Adipocyte (in vitro differentiated cells): ENCODE data around the gene SMIM23.
"Not testable (repeated sequence)": the region's sequence is repeated elsewhere in the genome, so short reads cannot be mapped to it uniquely, and the experiment has no call there.

Experiments used
- DNase-seq: peaks from one replicate; pipeline ENCODE4 v3.0.0-alpha.2; 2015; ENCODE audit warnings: low read depth
- H3K27me3 ChIP-seq: replicated peaks from 2 replicates; pipeline ENCODE4 v1.7.0; 2013; ENCODE audit warnings: mild to moderate bottlenecking, low read length, moderate library complexity; ENCODE audit not compliant: control insufficient read depth, insufficient read depth
- H3K36me3 ChIP-seq: 2 replicates; pipeline ENCODE4 v1.7.0; 2013; ENCODE audit warnings: low read length, mild to moderate bottlenecking, moderate library complexity; ENCODE audit not compliant: control insufficient read depth, insufficient read depth, severe bottlenecking
- H3K4me1 ChIP-seq: 2 replicates; pipeline ENCODE4 v1.7.0; 2013; ENCODE audit warnings: mild to moderate bottlenecking, low read length, moderate library complexity; ENCODE audit not compliant: control insufficient read depth, insufficient read depth
- H3K4me3 ChIP-seq: 2 replicates; pipeline ENCODE4 v1.7.0; 2013; ENCODE audit warnings: mild to moderate bottlenecking, low read length, moderate library complexity
- H3K9ac ChIP-seq: 2 replicates; pipeline ENCODE4 v1.7.0; 2013; ENCODE audit warnings: mild to moderate bottlenecking, low read length, moderate library complexity
- H3K9me3 ChIP-seq: 2 replicates; pipeline ENCODE4 v1.7.0; 2013; ENCODE audit warnings: mild to moderate bottlenecking, low read length, moderate library complexity; ENCODE audit not compliant: control insufficient read depth

The SMIM23 gene

GRCh38 chr5:171774418-171774817, 11.2 kb upstream of the SMIM23 start:
- H3K27me3 ChIP-seq = peaks cover 3% of the 10 kb centered on the region
- no peak for DNase-seq
- peaks cover 6% of the 10 kb centered on the region for H3K4me1 ChIP-seq
- peaks cover 5% of the 10 kb centered on the region for H3K9me3 ChIP-seq
- no peak overlapping the region for H3K9ac ChIP-seq
- no peaks in the 10 kb centered on the region for H3K36me3 ChIP-seq
- H3K4me3 ChIP-seq = no peak overlapping the region

- Histone ChIP-seq H3K27me3 (peaks cover 3% of the 10 kb centered on the region), H3K4me1 (peaks cover 6% of the 10 kb centered on the region), H3K4me3 (no peak overlapping the region), H3K9me3 (peaks cover 5% of the 10 kb centered on the region), H3K9ac (no peak overlapping the region), H3K36me3 (no peaks in the 10 kb centered on the region)
- no peak for DNase-seq
Measured at GRCh38 chr5:171776213-171776612, 9.4 kb upstream of the SMIM23 start.

- no peak for DNase-seq
- Histone ChIP-seq H3K36me3 (no peaks in the 10 kb centered on the region), H3K4me1 (peaks cover 6% of the 10 kb centered on the region), H3K9ac (no peak overlapping the region), H3K9me3 (peaks cover 5% of the 10 kb centered on the region), H3K4me3 (no peak overlapping the region), H3K27me3 (peaks cover 3% of the 10 kb centered on the region)
Measured at GRCh38 chr5:171776770-171777759, 8.6 kb upstream of the SMIM23 start.

- not testable (repeated sequence) for H3K9ac ChIP-seq, H3K27me3 ChIP-seq, H3K36me3 ChIP-seq, H3K4me3 ChIP-seq, H3K9me3 ChIP-seq, DNase-seq
- H3K4me1 ChIP-seq = peaks cover 20% of the 10 kb centered on the region
Measured at GRCh38 chr5:171781744-171782143, 3.9 kb upstream of the SMIM23 start.

GRCh38 chr5:171782332-171782966, 3.2 kb upstream of the SMIM23 start:
- no peak for DNase-seq
- Histone ChIP-seq H3K9me3 (peaks cover 5% of the 10 kb centered on the region), H3K4me3 (no peak overlapping the region), H3K4me1 (peaks cover 16% of the 10 kb centered on the region), H3K36me3 (no peaks in the 10 kb centered on the region), H3K27me3 (peaks cover 3% of the 10 kb centered on the region), H3K9ac (no peak overlapping the region)

GRCh38 chr5:171783051-171783450, 2.6 kb upstream of the SMIM23 start:
- Histone ChIP-seq H3K4me3 (no peak overlapping the region), H3K4me1 (peaks cover 13% of the 10 kb centered on the region)

GRCh38 chr5:171789353-171789752, 3.7 kb downstream of the SMIM23 start:
- Histone ChIP-seq H3K4me1 (no peaks in the 10 kb centered on the region), H3K27me3 (peaks cover 10% of the 10 kb centered on the region), H3K36me3 (no peaks in the 10 kb centered on the region), H3K9ac (no peak overlapping the region), H3K9me3 (no peaks in the 10 kb centered on the region), H3K4me3 (no peak overlapping the region)
- DNase-seq = no peak

More at GRCh38 chr5:171783051-171783450, 2.6 kb upstream of the SMIM23 start:
- Histone ChIP-seq H3K9ac (no peak overlapping the region), H3K27me3 (peaks cover 3% of the 10 kb centered on the region), H3K36me3 (no peaks in the 10 kb centered on the region), H3K9me3 (peaks cover 5% of the 10 kb centered on the region)
- peak; percentile 66 for DNase-seq

GRCh38 chr5:171790408-171790807, 4.8 kb downstream of the SMIM23 start:
- Histone ChIP-seq H3K36me3 (no peaks in the 10 kb centered on the region), H3K4me1 (no peaks in the 10 kb centered on the region), H3K9ac (no peak overlapping the region), H3K9me3 (no peaks in the 10 kb centered on the region), H3K4me3 (no peak overlapping the region), H3K27me3 (peaks cover 10% of the 10 kb centered on the region)
- DNase-seq = no peak

GRCh38 chr5:171794470-171794960, 8.9 kb downstream of the SMIM23 start:
- no peak for DNase-seq
- no peak overlapping the region for H3K9ac ChIP-seq
- H3K9me3 ChIP-seq = no peaks in the 10 kb centered on the region

GRCh38 chr5:171795381-171795780, 9.8 kb downstream of the SMIM23 start:
- Histone ChIP-seq H3K9me3 (no peaks in the 10 kb centered on the region), H3K27me3 (peaks cover 10% of the 10 kb centered on the region), H3K4me3 (no peak overlapping the region), H3K4me1 (no peaks in the 10 kb centered on the region), H3K36me3 (no peaks in the 10 kb centered on the region), H3K9ac (no peak overlapping the region)
- DNase-seq = no peak

More at GRCh38 chr5:171794470-171794960, 8.9 kb downstream of the SMIM23 start:
- Histone ChIP-seq H3K4me3 (no peak overlapping the region), H3K4me1 (no peaks in the 10 kb centered on the region), H3K27me3 (peaks cover 16% of the 10 kb centered on the region), H3K36me3 (no peaks in the 10 kb centered on the region)

- Histone ChIP-seq H3K27me3 (peaks cover 6% of the 10 kb centered on the region), H3K9ac (no peak overlapping the region), H3K4me3 (no peak overlapping the region), H3K36me3 (no peaks in the 10 kb centered on the region), H3K4me1 (no peaks in the 10 kb centered on the region), H3K9me3 (no peaks in the 10 kb centered on the region)
- no peak for DNase-seq
Measured at GRCh38 chr5:171796436-171796835, 10.8 kb downstream of the SMIM23 start.
